HepG2 (cell line): ENCODE data around the gene ETV6. TPM values are rescaled to one million over a fixed set of nuclear protein-coding genes. Genes with fewer than 3 reads are reported as not detected.

Source experiments
- ATAC-seq: fragments of 200-7000 bp; cut with Tn5 transposase; 3 replicates; pipeline ENCODE4 v1.9.1; 2020; ENCODE audit warnings: mild to moderate bottlenecking, moderate library complexity
- BruUV-seq: library from RNA; stranded (reverse); fragments of 400-500 nt; replicated peaks from 2 replicates; lab custom pipeline; 2021; lab: Mats Ljungman, UMichigan
- CTCF ChIA-PET: fragments of 300-600 bp; formaldehyde crosslinking; extraction: SDS; loops from one replicate; lab custom pipeline; 2021; ENCODE audit warnings: low total read pairs, inconsistent platforms, low intra/inter-chr PET ratio; lab: Yijun Ruan, JAX
- POLR2A ChIA-PET: fragments of 350-600 bp; sonication (Branson Sonifier 250); formaldehyde crosslinking; loops from one replicate; lab custom pipeline; 2020; ENCODE audit warnings: antibody characterized with exemption, inconsistent platforms; lab: Yijun Ruan, JAX
- DNase-seq: peaks from one replicate; pipeline ENCODE4 v3.0.0-alpha.2; 2015; ENCODE audit warnings: low spot score
- FAIRE-seq: peaks from 3 replicates; lab custom pipeline; 2011; peaks lifted over from hg19 to GRCh38; lab: Jason Lieb, UNC
- H2AFZ ChIP-seq: one replicate; pipeline ENCODE4 v1.6.1; 2011; ENCODE audit warnings: low read length, inconsistent platforms
- H3K27ac ChIP-seq: fragments of 300-600 bp; 3 replicates; pipeline ENCODE4 v1.8.0; 2011; ENCODE audit warnings: mixed run types, mild to moderate bottlenecking, mixed read lengths, low read length, inconsistent platforms; ENCODE audit not compliant: insufficient read depth; ENCODE audit errors: extremely low read length
- H3K27me3 ChIP-seq, 2 experiments: fragments of 200-600 bp in 1 of 2; 2 replicates in 1 of 2; 3 replicates in 1 of 2; pipeline versions ENCODE4 v1.6.0 to v1.8.0; 2011; ENCODE audit warnings: low read length in 2 of 2, mild to moderate bottlenecking in 2 of 2, moderate library complexity in 2 of 2, inconsistent platforms in 1 of 2; ENCODE audit not compliant: insufficient read depth in 2 of 2, control insufficient read depth in 1 of 2
- H3K36me3 ChIP-seq, 2 experiments: fragments of 200-600 bp in 1 of 2; replicated peaks in 1 of 2; 2 replicates in 1 of 2; 3 replicates in 1 of 2; pipeline versions ENCODE4 v1.5.1 to v1.8.0; 2011; ENCODE audit warnings: low read length in 2 of 2, inconsistent platforms in 1 of 2; ENCODE audit not compliant: insufficient read depth in 2 of 2, control insufficient read depth in 1 of 2
- H3K4me1 ChIP-seq: 2 replicates; pipeline ENCODE4 v1.5.1; 2012; ENCODE audit warnings: low read length, inconsistent platforms; ENCODE audit not compliant: insufficient read depth
- H3K4me2 ChIP-seq: 2 replicates; pipeline ENCODE4 v1.6.0; 2011; ENCODE audit warnings: low read depth, low read length, inconsistent platforms
- H3K4me3 ChIP-seq, 3 experiments: fragments of 200-600 bp in 1 of 3; sonication (generic), shearing (Covaris generic) in 1 of 3; replicated peaks in 1 of 3; 2 replicates each; pipeline ENCODE4 v1.5.1; 2011 to 2016; ENCODE audit warnings: low read length in 3 of 3, inconsistent platforms in 2 of 3, low read depth in 2 of 3, mild to moderate bottlenecking in 2 of 3, control low read depth in 1 of 3, mixed read lengths in 1 of 3; ENCODE audit not compliant: insufficient read depth in 1 of 3
- H3K79me2 ChIP-seq: one replicate; pipeline ENCODE4 v1.6.1; 2011; ENCODE audit warnings: low read length, inconsistent platforms; ENCODE audit not compliant: insufficient read depth
- H3K9ac ChIP-seq: 2 replicates; pipeline ENCODE4 v1.6.0; 2011; ENCODE audit warnings: mild to moderate bottlenecking, low read depth, low read length, inconsistent platforms; ENCODE audit not compliant: insufficient read depth
- H3K9me3 ChIP-seq: 2 replicates; pipeline ENCODE4 v1.5.1; 2012; ENCODE audit warnings: mild to moderate bottlenecking, low read length
- H4K20me1 ChIP-seq: 2 replicates; pipeline ENCODE4 v1.6.0; 2011; ENCODE audit warnings: inconsistent platforms, mild to moderate bottlenecking, low read length, moderate library complexity; ENCODE audit not compliant: insufficient read depth
- ERF ChIP-seq: IDR thresholded peaks from 2 replicates; pipeline ENCODE4 v1.6.1; 2018; ENCODE audit warnings: missing biosample characterization, missing genetic modification reagents
- HOXA9 ChIP-seq: sonication (generic); formaldehyde crosslinking; IDR thresholded peaks from 2 replicates; pipeline ENCODE4 v1.8.1; 2022; ENCODE audit warnings: missing genetic modification reagents, mild to moderate bottlenecking, moderate library complexity, borderline replicate concordance
- NAIF1 ChIP-seq: sonication (generic); formaldehyde crosslinking; IDR thresholded peaks from 2 replicates; pipeline ENCODE4 v1.5.0; 2020; ENCODE audit warnings: mild to moderate bottlenecking, missing genetic modification reagents, borderline replicate concordance
- NFYB ChIP-seq: sonication (generic); formaldehyde crosslinking; IDR thresholded peaks from 2 replicates; pipeline ENCODE4 v1.4.0; 2020; ENCODE audit warnings: missing genetic modification reagents
- NKX3-1 ChIP-seq: sonication (generic); formaldehyde crosslinking; IDR thresholded peaks from 2 replicates; pipeline ENCODE4 v1.5.0; 2020; ENCODE audit warnings: missing genetic modification reagents
- SRSF9 ChIP-seq: fragments of 200-400 bp; formaldehyde crosslinking; IDR thresholded peaks from 2 replicates; pipeline ENCODE4 v1.6.1; 2018; ENCODE audit warnings: borderline replicate concordance, mild to moderate bottlenecking, low read depth, low read length; ENCODE audit not compliant: insufficient read depth, poor library complexity, severe bottlenecking
- STAT5B ChIP-seq: sonication (generic); formaldehyde crosslinking; IDR thresholded peaks from 2 replicates; pipeline ENCODE4 v1.4.0; 2020; ENCODE audit warnings: missing genetic modification reagents
- TFAP4 ChIP-seq: sonication (generic); IDR thresholded peaks from 2 replicates; pipeline ENCODE4 v1.6.1; 2016; ENCODE audit warnings: low read depth, borderline replicate concordance
- ZNF672 ChIP-seq: sonication (generic); formaldehyde crosslinking; IDR thresholded peaks from 2 replicates; pipeline ENCODE4 v1.8.1; 2022; ENCODE audit warnings: missing genetic modification reagents
- WGBS: methylation state at CpG from one replicate; pipeline ENCODE4 v1.1.6; 2017; ENCODE audit warnings: low lambda C conversion rate; 5-methylcytosine and 5-hydroxymethylcytosine counted together
- in situ Hi-C: cut with HindIII; loops from 2 replicates; pipeline ENCODE4 v1.10.0; 2017; ENCODE audit warnings: low pct_unique_long_range_greater_than_20kb; ENCODE audit not compliant: extremely low pct_ligation_motif_present
- intact Hi-C: fragments of 100-400 bp; cut with micrococcal nuclease; formaldehyde crosslinking; loops from one replicate; pipeline ENCODE4 v1.10.0; 2022; ENCODE audit not compliant: unreplicated experiment
- polyA plus RNA-seq, 8 experiments: library from polyadenylated mRNA; depleted of rRNA in 3 of 8; stranded (reverse) in 7 of 8; unstranded in 1 of 8; fragments of >200 nt; fragmentation: Illumina TruSeq in 4 of 8; extraction: Trizol in 4 of 8; gene quantifications; 2 replicates each; pipeline versions ENCODE4 v1.2.1 to v1.2.3, GENCODE V29; 2011 to 2016; ENCODE audit warnings: low read depth in 4 of 8, missing spikeins in 1 of 8, mixed read lengths in 1 of 8; ENCODE audit not compliant: insufficient read depth in 1 of 8
- total RNA-seq, 5 experiments: library from RNA; depleted of rRNA; stranded (reverse); fragments of >200 nt; fragmentation: Illumina TruSeq; extraction: Trizol; gene quantifications; 2 replicates each; pipeline ENCODE4 v1.2.3, GENCODE V29; 2016; ENCODE audit warnings: low read depth in 1 of 5
- TF ChIP-seq, protein P1 (sequence below), 2 experiments: fragments of 450-650 bp in 1 of 2; sonication (generic) in 1 of 2; formaldehyde crosslinking in 1 of 2; IDR thresholded peaks; 2 replicates each; pipeline versions ENCODE4 v1.6.1 to v1.8.0; 2016 to 2022; ENCODE audit warnings: antibody characterized with exemption in 1 of 2, mild to moderate bottlenecking in 1 of 2, missing genetic modification reagents in 1 of 2
- TF ChIP-seq, protein P2 (sequence below): IDR thresholded peaks from 2 replicates; pipeline ENCODE4 v1.6.1; 2016; ENCODE audit warnings: control low read depth

ETV6 gene
- total and polyA plus RNA-seq, 2 of the 13 experiments (the other 11 are each of a cell fraction or from before 2014, with no cell fraction given), result 2.2 to 3.0 TPM

- FAIRE-seq (no peak), ATAC-seq (no peak), DNase-seq (no peak)
- no peaks in the 10 kb centered on the region; a peak in 1 of 5 replicates for H3K36me3 ChIP-seq
- intact Hi-C loops (no loop called here), in situ Hi-C loops (no loop called here)
- no peaks in the 10 kb centered on the region for H4K20me1 ChIP-seq
- no peak overlapping the region for H3K4me2 ChIP-seq
- 90% methylated on average over 11 of the region's 11 CpGs for whole genome bisulfite sequencing
- no peak overlapping the region for H3K4me3 ChIP-seq
- no peak overlapping the region for H3K27ac ChIP-seq
- no TSS peak for BruUV-seq
- H3K9ac ChIP-seq, result no peak overlapping the region
- no peaks in the 10 kb centered on the region for H3K9me3 ChIP-seq
- no peaks in the 10 kb centered on the region for H3K27me3 ChIP-seq
- H2AFZ ChIP-seq, result no peak overlapping the region
- ChIA-PET POLR2A (no interaction called here), CTCF (no interaction called here)
- H3K79me2 ChIP-seq, result no peaks in the 10 kb centered on the region
- H3K4me1 ChIP-seq, result no peaks in the 10 kb centered on the region
- TF ChIP-seq NFYB (no peak), ZNF672 (CRISPR knock-in tag) (no peak), NKX3-1 (CRISPR knock-in tag) (no peak), HOXA9 (CRISPR knock-in tag) (no peak), SRSF9 (no peak), ERF (CRISPR knock-in tag) (no peak), TFAP4 (no peak), NAIF1 (CRISPR knock-in tag) (no peak), STAT5B (CRISPR knock-in tag) (no peak)
- TF ChIP-seq, protein P1, sequence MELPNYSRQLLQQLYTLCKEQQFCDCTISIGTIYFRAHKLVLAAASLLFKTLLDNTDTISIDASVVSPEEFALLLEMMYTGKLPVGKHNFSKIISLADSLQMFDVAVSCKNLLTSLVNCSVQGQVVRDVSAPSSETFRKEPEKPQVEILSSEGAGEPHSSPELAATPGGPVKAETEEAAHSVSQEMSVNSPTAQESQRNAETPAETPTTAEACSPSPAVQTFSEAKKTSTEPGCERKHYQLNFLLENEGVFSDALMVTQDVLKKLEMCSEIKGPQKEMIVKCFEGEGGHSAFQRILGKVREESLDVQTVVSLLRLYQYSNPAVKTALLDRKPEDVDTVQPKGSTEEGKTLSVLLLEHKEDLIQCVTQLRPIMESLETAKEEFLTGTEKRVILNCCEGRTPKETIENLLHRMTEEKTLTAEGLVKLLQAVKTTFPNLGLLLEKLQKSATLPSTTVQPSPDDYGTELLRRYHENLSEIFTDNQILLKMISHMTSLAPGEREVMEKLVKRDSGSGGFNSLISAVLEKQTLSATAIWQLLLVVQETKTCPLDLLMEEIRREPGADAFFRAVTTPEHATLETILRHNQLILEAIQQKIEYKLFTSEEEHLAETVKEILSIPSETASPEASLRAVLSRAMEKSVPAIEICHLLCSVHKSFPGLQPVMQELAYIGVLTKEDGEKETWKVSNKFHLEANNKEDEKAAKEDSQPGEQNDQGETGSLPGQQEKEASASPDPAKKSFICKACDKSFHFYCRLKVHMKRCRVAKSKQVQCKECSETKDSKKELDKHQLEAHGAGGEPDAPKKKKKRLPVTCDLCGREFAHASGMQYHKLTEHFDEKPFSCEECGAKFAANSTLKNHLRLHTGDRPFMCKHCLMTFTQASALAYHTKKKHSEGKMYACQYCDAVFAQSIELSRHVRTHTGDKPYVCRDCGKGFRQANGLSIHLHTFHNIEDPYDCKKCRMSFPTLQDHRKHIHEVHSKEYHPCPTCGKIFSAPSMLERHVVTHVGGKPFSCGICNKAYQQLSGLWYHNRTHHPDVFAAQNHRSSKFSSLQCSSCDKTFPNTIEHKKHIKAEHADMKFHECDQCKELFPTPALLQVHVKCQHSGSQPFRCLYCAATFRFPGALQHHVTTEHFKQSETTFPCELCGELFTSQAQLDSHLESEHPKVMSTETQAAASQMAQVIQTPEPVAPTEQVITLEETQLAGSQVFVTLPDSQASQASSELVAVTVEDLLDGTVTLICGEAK (IDR thresholded peaks at IDR 0.05), result no peak
- TF ChIP-seq, protein P1 (CRISPR knock-in tag; IDR thresholded peaks at IDR 0.05), result no peak
- TF ChIP-seq, protein P2, sequence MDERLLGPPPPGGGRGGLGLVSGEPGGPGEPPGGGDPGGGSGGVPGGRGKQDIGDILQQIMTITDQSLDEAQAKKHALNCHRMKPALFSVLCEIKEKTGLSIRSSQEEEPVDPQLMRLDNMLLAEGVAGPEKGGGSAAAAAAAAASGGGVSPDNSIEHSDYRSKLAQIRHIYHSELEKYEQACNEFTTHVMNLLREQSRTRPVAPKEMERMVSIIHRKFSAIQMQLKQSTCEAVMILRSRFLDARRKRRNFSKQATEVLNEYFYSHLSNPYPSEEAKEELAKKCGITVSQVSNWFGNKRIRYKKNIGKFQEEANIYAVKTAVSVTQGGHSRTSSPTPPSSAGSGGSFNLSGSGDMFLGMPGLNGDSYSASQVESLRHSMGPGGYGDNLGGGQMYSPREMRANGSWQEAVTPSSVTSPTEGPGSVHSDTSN (CRISPR knock-in tag), result no peak
Observed at GRCh38 chr12:11749943-11750690, 100.6 kb downstream of the ETV6 start.
